GM21367 (cell line): ENCODE results near the gene ACVR2B.

Experiments
- ATAC-seq: cut with Tn5 transposase; IDR thresholded peaks from one replicate; pipeline ENCODE4 v1.9.1; 2021; ENCODE audit not compliant: unreplicated experiment

The ACVR2B gene

DNA sequence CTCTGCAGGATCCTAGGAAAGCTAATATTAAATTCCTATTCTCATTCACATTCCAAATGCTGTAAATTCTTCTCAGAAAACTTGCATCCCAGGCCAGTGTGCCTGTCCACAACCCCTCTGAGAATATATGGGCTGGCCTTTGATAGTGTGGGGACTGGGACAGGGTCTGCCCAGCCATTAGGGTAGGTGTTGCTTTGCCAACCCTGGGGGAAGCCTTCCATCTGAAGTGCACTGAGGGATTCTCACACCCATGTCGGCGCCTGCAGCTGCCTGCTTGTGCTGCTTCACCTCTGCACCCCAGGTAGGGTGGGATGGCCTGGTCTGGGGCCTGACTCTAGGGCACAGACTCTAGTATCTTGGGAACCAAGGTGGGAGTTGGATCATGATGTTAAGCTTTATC lies 27.2 kb downstream of the ACVR2B start:
- no peak for ATAC-seq

DNA sequence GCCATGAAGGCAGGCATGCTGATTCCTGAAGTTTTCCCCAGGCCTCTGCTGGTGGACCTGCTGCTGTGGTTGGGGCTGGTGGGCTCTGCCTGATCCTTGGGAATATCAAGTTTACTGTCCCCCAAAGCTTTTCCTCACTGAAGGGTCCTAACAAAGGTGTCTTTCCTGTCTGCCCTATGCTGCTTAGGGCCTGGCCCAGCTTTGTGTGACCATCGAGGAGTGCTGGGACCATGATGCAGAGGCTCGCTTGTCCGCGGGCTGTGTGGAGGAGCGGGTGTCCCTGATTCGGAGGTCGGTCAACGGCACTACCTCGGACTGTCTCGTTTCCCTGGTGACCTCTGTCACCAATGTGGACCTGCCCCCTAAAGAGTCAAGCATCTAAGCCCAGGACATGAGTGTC lies 29.3 kb downstream of the ACVR2B start:
- no peak for ATAC-seq

DNA sequence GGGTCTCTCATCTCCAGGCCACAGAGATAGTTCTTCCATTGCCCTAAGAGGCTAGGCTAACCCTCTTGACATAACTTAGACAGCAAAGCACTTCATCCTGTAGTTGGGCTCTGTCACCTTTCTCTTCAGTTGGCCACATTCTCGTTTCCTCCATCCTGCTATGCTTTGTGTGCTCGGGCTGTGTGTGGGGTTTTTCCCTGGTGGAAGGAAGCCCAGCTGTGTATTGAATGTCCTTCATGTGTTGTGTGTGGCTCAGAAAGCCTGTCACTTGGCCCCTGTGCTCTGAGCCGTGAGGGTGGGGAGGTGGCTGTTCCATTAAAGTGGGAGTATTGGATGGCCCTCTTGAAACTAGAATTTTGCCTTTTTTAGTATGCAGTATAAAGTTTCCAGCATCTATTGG lies 33.6 kb downstream of the ACVR2B start:
- ATAC-seq = peak; percentile 54

DNA sequence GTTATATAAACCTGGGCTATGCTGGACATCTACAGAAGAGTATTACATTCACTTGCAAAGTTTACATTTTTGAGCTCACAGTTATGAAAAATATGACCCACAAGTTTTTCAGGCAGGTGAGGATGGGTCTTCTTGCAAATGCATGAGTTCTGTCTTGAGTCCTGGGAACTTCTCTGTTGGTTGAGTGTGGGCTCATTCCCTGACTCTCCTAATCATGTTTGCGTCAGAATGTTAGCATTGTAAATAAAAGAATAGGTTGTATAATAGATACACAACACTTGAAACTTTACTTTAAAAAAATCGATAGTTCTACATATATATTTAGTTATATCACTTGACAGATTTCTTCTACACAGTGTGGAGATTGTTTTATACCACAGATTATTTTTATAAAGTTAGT lies 35.3 kb downstream of the ACVR2B start:
- ATAC-seq = no peak

DNA sequence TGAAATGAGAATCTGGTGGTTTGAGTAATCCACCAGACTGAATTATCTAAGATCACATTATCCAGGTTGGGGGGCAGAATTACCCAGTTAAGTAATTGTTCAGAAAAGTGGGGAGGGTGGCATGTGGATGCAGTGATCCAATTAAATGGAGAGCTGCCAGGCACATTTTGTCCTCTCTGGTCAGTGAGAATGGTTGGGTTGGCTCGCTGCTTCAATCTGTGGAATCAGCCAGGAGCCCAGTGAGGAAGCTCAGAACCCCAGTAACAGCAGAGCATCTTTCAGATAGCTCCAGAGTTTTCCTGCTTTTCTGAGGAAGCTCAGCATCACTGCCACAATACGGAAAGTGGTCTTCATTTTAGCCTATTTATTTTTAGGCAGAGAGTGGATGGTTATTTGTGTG lies 36.1 kb downstream of the ACVR2B start:
- ATAC-seq = no peak

DNA sequence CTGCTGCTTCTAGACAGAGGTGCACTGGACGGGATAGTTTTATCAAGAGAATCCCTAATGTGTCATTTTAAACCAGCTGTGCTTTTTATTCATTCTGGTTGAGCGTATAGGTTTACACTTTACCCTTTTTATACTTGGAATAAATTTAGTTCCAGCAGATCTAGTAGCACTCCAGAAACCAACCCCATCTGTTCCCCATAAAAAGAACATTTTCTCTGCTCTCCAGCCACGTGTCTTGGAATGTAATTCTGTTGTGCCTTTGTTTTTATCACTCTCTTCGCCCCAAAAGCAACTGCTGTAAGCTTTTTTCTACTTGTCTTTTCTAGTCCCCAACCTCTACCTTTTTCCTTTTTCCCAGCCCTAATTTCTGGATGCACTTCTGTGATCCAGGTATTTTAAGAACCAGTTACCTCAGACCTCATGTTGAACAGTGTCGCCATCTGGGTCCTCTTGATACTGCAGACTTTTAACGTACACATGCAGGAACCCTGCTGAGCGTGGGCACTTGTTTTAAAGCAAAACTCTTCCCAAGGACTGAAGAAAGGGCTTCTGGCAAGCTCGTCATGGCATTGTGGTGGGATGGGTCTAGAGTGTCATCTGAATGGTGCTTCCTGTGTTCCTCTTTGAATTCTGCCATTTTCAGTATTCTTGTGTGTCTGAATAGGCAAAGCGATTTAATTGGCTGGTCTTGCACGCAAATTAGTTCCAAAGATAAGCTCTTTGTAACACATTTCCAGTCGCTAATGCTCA lies 36.8 kb downstream of the ACVR2B start:
- no peak for ATAC-seq

DNA sequence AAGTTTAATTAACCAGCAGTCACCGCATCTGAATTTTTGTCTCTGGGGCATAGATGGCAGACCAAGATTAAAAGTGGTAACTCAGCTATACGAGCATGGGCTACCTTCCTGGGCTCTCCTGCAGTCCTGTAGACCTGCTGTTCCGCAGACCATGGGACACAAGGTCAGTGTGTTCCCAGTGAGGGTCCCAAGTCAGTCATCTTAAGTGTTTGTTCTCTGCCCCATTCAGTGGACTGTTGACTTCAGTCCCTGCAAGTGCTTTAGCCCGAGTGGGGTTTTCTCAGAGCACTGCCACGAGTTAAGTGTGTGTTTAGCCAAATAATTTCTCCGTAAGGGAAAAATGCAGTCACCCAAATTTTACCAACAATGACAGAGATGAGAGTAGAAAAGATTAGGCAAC lies 37.5 kb downstream of the ACVR2B start:
- ATAC-seq = no peak

DNA sequence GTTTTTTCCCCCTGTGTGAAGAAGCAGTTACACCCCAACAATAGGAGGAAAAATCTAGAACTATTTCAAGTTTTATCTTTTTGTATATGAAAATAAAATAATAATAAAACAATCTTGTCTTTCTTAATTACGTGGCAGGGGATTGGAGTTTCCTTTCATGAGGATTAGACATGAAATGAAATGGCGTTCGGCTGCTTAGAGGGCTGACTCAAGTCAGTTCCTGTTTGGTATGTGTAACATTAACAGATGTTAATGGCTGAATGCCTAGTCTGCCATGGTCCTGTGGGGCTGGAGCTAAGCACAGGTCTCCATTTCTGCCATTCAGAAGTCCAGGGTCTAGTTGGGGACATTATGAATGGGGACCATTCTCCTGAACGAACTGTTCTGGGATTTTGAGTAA lies 39.3 kb downstream of the ACVR2B start:
- no peak for ATAC-seq

DNA sequence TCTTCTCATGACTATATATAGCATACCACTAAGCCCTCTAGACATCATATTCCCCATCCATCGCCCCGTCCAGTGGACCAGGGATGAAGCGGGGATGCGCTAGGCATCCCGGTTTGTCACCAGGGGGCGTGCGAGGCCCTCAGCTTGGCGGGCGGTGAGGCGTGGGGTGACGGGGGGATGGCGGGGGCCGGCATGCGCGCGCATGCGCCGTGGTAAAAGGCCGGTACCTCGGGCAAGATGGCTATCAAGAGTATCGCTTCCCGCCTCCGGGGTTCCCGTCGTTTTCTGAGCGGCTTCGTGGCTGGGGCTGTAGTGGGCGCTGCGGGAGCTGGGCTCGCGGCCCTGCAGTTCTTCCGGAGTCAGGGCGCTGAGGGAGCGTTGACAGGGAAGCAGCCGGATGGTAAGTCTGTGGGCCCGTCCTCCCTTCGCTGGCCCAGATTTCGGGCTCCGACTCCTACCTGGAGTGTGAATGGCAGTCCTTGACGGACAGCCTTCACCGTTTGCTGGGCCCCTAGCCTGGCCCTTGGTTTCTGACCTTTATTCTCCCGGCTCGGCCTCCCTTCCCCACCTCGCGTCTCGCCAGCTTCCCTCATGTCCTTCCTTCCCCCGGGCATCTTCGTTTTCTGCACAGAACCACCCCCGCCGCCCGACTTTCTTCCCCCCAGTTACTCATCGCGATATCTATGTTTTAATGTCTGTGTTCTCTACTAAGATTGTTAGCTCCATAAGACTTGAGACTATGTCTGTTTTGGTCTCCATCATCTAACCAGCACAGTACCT lies 42.6 kb downstream of the ACVR2B start, which contains the start of gene EXOG:
TSS of gene EXOG (plus strand) at position 210 of the 780 bp plus-strand sequence. CDS start at position 238, 28 bp downstream.
- ATAC-seq = peak; percentile 85

DNA sequence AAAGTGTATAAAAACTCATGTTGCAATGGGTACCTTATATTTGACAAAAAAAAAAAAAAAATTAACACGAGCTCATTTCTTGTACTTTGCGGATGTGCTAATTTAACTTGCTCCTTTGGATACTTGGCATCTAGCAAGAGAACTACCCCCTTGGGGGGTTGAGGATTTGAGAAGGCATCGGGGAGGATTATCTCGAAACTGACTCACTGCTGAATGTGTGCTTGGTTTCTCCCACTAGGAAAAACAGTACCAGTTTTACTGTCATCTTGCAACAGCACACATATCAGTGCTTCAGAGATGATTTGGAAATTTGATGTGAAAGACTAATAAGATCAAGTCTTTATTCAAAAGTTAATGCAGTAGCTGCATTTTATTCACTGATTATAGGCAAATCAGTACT lies 43.3 kb downstream of the ACVR2B start:
- no peak for ATAC-seq

DNA sequence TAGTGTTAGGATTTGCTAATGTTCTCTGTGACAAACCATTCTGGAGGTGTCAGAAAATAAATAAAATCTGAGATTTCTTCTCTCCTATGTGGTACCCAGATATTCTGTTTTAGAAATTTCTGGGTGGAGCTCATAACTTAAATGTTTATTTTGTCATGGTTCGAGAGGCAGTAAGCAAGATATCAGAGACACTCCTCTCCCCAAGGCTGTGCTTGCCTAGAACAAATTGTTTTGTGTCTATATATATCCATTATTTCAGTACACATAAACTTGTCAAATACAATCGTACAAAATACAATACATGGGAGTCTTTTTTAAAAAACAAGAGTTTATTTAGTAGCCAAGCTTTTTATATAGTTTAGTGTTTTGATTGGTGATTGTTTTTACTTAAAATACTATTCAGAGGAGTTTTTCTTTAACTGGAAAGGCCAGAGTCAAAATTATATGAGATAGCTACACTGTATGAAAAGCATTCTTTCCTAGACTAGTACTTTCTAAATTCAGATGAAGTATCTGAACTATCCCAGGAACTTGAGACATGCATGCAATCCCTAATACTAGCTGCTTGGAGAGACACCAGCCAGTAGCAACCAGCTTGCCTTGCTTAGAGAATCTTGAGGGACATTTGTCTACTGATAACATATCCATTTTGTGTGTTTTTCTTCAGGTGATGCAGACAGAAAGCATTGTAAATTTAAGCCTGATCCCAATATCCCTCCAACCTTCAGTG lies 47.2 kb downstream of the ACVR2B start:
- no peak for ATAC-seq

DNA sequence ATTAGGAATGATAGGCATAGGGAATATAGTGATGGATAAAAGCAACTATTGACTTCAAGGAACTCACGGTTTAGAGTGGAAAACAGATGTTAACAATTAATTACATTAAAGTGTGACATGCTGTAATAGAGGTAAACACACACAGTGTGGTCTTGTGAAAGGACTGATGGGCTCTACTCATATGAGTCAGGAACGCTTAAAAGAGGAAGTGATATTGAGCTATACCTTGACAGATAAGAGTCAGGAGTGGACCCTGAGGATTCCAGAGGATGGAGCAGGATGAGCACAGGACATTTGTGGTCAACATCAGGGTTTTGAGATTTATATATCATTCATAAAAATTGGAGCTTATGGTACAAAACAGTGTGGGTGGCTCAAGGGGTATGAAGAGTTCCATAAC lies 53.4 kb downstream of the ACVR2B start:
- peak; percentile 97 for ATAC-seq

DNA sequence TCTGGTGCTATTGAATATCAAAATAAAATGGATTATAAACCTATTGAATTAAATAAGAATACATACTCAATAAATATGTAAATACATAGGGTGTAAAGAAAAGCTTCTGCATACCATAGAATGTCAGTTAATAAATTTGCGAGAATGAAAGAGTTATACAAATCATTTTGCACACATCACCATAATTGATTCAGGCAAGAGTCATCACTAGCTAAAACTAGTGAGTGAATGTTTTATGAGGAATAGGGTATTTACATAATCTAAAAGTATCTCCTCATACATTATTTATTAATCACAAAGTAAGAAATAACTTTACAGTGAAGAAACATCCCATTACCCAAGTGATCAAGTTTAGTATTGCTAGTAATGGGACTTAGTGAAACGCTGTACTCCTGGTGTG lies 56.0 kb downstream of the ACVR2B start:
- no peak for ATAC-seq

DNA sequence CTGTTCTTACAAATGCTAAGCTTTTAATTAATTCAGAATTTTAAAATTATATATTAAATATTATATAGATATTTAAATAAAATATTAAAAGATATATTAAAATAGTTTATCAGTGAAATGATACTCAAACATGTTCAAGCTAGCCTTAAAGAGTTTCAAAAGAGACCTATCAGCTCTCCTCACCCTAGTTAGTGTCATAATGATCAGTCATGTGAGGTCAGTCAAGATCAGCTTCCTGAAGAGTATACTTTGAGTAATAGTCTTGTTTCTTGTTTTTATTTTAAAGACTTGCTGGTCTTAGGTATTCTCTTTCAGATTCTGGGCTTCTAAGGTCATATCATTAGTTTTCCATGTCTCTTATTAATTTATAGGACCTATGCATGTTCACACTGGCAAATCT lies 56.9 kb downstream of the ACVR2B start:
- no peak for ATAC-seq

DNA sequence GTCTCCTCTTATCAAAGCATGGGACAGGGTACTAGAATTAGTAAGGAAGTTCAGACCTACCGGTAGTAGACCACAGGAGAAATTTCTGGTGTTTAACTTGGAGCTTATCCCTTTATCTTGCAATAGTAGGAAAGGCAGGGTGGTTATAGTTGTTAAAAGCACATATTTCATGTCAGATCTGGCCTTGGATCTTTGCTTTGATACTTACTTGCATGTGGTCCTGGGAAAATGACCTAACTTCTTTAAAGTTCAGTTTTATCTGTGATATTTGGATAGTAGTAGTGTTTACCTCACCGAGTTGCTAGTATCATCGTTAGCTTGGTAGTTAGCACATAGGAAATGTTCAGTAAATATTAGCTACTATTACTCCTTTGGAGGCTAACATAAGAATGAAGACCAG lies 57.9 kb downstream of the ACVR2B start:
- ATAC-seq = no peak

DNA sequence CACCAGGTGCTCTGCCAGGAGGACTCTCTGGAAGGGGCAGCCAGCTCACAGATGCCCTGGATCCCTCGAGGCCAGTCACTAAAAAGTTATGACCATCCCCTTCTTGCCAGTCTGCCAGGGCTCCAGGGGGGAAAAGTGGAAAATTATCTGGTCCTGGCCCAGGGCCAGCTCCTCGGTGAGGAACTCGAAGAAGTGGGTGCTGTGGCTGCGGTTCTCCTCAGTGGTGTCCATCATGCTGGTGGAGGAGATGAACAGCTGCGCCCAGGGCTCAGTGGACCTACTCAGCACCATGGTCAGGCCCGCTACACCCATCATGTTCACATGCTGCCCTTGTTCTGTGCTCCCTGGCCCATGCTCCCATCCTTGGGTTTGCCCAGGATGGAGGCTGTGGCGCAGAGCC lies 61.7 kb downstream of the ACVR2B start:
- ATAC-seq = no peak

DNA sequence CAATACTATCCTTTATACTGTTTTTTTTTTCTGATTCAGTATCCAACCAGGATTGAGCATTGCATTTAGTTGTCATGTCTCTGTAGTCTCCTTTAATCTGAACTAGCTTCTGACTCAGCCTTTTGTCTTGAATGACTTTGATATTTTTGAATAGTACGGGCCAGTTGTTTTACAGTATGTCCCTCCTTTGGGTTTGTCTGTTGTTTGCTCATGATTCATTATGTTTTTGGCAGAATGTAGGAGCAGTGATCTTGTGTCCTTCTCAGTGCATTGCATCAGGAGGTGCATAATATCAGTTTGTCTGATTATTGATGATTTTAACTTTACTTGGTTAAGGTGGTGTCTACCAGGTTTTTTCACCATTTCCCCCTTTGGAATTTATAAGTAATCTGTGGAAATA lies 63.0 kb downstream of the ACVR2B start:
- no peak for ATAC-seq

DNA sequence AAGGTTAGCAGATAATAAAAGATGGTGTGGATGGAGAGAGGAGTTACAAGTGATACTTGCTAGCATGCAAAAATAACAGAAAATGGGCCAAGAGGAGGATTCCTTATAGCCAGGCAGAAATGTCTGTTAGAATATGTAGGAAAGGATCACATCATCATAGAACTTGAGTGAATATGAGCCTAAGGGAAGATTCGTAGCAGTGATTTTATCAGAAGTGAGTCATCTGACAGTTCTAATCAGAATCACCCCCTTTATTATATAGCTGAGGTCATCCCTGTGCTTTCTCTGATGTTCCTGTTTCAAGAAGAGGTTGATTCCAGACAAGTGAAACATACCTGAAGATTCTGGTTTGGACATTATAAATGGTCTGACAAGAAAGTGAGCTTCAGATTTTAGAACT lies 65.3 kb downstream of the ACVR2B start:
- no peak for ATAC-seq

DNA sequence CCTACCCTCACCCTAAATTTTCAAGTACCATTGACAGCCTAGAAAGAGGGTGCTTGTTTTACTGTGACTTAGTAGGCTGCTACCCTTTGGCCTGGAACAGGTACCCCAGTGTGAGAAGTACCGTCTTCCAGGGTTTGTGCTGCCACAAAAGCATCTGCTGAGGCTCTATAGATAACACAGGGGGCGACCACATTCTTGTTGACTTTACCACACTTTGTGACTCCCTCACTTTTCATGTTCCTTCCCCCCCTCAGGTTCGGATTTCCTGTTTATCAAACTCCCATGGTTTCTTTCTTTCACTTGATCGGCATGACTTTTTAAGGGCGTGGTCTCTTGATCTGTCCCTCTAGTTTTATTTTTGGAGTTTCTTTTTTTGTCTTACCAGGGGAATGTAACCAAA lies 66.0 kb downstream of the ACVR2B start:
- no peak for ATAC-seq

DNA sequence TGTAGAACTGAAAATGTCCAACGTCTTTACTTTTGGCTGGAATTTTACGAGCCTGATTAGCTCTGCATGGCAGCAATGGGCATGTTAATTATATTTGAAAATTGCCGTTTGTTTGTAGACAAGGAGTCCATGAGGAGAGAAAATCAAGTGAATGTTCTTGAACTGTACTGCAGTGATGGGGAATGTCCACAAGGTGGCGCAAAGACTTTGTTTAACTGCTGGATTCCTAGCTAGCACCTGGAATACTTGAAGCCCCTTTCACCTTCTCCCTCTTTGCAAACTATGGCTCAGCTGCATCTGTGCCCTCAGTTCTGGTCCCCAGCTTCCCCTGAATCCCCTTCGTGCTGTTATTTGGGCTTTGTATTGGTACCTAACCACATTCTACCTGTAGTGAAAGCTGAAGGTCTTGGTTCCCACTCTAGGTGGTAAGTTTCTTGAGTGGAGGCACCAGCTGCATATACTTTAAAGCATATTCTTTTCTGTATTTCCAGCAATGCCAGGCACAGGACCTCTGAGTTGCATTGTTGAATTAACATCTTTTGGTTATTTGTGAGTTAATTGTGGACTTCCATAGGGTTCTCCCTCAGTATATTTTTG lies 67.8 kb downstream of the ACVR2B start:
- no peak for ATAC-seq

DNA sequence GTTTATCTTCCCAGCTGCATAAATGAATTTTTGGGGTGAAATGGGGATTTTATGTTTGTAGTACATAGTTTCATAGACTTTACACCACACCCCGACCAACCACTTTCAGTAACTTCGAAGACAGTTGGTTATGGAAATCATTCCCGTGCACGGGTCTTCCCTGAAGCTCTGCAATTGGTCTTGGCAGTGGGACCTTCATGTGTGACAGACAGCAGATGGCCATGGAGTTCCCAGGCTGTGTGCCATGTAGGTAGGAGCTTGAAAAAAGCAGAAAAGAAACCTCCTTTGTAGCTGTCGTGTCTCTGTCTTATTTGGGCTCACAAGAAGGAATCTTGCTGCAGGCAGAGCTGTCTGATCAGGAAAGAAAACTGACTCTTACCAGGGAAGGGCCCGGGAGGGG lies 68.3 kb downstream of the ACVR2B start:
- no peak for ATAC-seq
